Sciatic nerve (tissue), 2 donors: ENCODE results near the gene MRPL37. TPM values are rescaled to one million over a fixed set of nuclear protein-coding genes. Genes with fewer than 3 reads are reported as not detected.
"Not testable (repeated sequence)": the region's sequence is repeated elsewhere in the genome, so short reads cannot be mapped to it uniquely, and the experiment has no call there.

Experiments used
- ATAC-seq: fragments of 200-7000 bp; cut with Tn5 transposase; one replicate; pipeline ENCODE4 v1.9.1; 2020; ENCODE audit warnings: mild to moderate bottlenecking, moderate library complexity
- DNase-seq: peaks from one replicate; pipeline ENCODE4 v3.0.0-alpha.2; 2020; ENCODE audit warnings: low spot score
- intact Hi-C: fragments of 100-400 bp; cut with DNase I; formaldehyde crosslinking; loops from one replicate; pipeline ENCODE4 v1.14.2; 2022
- total RNA-seq: library from RNA; stranded (reverse); fragmentation: NEBNext Ultra II Directional; extraction: Animal tissue kit (Norgen Biotek cat#: 25700); gene quantifications from one replicate; pipeline ENCODE4 v1.2.1, GENCODE V29; 2021
- donor health status: DM: no; HTN: no; CAD: no.
- donor health status: DM: no; HTN: no; CAD: no.

MRPL37 gene
- total RNA-seq, 1 donor from 2014 or later = 31.1 TPM

DNA sequence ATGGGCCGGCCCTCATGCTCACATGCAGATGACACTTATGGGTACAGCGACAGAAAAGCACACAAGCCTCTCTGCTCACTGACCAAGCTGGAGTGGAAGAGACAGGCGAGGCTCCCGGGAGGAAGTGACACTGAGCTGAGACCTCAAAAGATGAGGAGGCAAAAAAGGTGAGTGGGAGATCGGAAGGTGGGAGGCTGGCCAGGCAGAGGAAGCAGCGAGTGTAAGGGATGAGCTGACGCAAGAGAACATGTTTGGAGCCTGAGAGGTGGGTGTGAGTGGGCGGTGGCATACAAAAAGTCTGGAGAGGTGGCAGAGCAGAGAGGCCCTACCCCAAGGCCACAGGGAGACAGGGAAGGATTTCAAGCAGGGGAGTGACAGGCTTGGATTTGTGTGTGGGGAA, 29.0 kb upstream of the MRPL37 start:
- ATAC-seq (no peak), DNase-seq (no peak)
- intact Hi-C loops = no loop called here

DNA sequence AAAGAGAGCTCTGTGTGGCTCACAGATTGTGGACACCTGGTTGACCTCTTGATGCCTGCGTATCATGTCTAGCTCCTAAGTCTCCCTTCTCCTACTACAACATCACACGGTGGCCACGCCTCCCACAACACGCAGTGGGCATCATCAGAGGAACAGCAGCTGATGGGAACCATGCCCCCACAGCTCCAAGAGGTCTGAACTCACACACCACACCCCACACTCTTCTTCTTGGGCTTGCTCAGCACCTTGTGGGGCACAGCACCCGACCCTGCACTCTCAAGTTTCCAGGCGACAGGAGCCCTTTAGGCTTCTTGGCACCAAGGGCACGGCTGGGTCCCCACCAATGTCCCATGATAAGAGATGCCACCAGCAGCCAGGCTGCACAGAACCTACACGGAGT, 28.4 kb upstream of the MRPL37 start:
- intact Hi-C loops = no loop called here
- no peak for DNase-seq
- ATAC-seq = no peak

DNA sequence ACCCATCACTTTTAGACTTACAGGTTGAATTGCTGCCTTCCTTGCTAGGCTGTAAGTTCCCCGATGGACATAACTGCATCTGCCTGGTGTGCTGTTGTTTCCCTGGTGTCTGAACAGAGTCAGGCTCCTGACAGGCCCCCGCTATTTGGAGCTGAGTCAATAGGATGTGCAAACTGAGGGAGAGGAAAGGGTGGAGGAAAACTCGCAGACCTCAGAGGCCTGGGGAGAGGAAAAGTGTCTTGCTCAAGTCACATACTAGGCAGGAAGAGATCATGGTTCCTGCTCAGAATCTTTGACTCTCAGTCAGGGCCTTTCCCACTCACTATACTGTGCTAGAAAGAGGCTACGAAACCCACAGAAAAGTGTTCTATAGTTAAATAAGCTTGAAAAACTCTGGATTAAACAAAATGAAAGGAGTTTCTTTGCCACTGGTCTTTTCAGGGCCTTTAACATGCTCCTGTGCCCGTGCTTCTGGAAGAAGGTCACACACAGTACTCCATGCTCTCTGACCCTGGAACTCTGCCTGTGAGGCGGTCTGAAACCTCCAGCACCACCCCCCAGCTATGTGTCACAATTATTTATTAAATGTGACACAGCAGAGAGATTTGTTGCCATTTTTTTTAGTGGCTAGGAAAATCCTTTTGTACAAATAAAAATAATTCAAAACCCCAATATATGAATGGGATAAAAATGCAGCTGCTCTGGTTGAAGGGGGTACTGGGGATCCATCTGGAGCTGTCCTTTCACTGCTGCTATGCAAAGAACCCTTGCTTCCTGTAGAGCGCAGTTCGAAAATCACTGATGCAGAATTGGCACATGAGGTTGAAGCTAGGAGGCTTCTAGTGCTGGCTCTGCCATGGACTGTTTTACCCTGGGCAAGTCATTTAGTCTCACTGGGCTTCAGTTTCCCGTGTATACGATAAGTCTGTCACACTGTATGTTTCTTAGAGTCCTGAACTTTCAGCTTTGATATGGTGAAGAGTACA, 27.1 kb upstream of the MRPL37 start:
- no peak for ATAC-seq
- no peak for DNase-seq
- intact Hi-C loops = no loop called here

DNA sequence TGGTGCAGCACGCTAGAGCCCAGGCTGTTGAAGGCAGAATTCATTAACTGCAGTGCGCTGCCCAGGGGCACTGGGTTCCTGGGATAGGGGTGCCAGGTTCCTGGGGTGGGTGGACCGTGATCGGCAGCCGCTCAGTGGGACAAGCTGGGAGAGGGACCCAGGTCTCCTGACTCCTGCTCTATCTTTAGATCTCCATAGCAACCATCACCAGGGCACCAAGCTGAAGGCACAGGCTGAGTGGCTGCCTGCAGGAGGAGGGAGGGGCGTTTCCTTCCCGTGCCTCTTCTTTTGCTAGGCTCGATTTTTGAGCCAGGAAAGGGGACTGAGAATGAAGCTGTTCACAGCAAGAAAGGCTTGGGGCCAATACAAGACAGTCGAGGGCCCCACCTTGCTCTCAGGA, 26.3 kb upstream of the MRPL37 start:
- intact Hi-C loops = no loop called here
- DNase-seq = no peak
- ATAC-seq = no peak

DNA sequence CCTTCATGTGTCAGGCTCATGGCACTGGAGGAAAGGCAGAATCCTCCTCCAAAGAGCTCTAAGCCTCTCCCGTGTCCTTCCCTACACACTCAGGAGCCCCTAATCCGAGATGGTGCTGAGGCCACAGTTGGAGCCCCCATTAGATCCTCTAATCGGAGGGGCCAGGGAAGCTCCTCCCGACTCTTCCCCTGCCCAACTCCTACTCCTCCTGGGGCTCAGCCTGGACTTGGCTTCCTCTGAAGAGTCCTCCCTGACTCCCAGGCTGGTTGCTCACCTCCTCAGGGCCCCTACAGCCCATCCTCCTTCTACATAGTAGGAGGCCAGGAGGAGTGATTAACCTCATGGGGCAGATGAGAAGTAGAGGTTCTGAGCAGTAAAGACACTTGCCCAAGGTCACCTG, 25.9 kb upstream of the MRPL37 start:
- intact Hi-C loops = no loop called here
- ATAC-seq (no peak), DNase-seq (no peak)

DNA sequence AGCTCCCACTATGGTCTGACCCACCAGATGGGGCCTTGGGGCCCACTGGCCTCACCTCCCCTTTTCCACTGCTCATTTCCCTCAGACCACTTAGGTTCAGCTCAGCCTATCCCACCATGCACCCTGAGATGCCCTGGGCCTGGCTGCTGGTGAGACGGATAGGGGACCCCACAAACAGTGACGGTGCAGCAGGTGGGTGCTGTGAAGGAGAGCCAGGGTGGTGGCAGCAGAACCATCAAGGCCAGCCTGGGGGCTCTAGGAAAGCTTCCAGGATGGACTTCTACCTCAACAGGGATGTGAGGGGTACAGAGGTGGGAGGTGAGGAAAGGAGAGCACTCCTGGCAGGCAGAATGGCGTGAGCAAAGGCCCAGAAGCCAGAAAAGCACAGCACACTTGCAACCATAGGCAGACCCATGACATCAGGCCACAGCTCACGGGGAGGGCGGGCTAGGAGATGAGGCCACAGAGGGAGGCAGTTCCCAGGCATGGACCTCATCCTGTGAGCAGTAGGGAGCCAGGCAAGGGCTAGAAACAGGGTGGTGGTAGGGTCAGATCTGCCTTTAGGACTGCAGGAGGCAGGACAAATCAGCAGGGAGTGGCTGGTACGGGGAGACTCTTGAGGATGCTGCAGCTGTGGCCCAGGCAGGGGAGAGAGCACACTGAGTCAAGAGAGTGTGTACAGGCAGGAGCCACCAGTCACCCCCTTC, 23.2 kb upstream of the MRPL37 start:
- intact Hi-C loops = no loop called here
- ATAC-seq = no peak
- DNase-seq = no peak

DNA sequence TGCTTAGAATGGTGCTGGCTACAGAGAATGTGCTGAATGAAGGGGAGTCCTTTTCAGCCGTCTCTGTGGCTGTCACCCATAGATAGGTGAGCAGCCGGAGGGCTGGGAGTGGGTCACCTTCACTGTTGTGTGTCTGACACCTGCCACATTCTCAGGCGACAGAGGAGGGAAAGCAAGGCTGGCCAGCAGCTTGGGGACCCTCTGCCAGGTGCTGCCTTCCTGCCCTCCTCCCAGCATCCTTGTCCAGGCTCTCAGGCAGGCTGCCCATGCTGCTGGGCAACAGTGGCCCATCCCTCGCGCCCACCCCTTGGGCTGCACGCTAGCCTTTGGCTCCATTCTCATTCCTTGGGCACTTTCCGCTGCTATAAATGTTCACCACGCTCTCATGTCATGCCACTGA, 22.2 kb upstream of the MRPL37 start:
- ATAC-seq (no peak), DNase-seq (no peak)
- intact Hi-C loops = no loop called here

DNA sequence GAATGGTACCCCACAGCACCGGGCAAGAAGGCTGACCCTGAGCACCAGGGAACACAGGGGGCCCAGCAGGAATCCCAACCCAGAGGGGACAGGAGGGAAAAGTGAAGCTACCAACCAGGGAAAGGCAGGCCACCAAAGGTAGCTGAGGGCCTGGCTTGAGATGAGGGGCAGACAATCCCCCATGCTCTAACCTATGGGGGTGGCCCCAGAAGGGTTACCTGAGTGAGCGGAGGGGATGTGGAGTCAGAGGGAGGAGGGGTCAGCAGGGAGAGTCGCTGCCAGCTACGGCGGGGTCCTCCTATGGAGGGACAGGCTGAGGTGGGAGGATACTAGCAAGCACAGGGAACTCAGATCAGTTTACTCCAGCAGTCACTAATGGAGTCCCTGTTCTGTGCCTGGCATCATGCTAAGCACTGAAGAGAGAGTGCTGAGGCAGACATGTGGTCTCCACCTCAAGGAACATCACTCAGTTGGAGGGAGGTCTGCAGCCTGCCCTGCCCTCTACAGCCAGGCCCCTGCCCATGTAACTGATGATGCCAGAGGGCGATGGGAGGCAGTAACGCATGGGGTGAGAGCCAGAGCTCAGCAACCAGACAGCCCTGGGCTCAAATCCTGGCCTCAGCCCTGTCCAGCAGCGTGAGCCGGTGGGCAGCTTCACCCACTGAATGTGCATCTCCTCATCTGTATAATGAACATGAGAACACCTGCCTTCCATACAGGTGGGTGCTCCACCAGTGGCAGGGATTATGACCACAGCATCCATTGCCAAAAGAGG, 21.5 kb upstream of the MRPL37 start:
- no peak for DNase-seq
- intact Hi-C loops = no loop called here
- no peak for ATAC-seq

DNA sequence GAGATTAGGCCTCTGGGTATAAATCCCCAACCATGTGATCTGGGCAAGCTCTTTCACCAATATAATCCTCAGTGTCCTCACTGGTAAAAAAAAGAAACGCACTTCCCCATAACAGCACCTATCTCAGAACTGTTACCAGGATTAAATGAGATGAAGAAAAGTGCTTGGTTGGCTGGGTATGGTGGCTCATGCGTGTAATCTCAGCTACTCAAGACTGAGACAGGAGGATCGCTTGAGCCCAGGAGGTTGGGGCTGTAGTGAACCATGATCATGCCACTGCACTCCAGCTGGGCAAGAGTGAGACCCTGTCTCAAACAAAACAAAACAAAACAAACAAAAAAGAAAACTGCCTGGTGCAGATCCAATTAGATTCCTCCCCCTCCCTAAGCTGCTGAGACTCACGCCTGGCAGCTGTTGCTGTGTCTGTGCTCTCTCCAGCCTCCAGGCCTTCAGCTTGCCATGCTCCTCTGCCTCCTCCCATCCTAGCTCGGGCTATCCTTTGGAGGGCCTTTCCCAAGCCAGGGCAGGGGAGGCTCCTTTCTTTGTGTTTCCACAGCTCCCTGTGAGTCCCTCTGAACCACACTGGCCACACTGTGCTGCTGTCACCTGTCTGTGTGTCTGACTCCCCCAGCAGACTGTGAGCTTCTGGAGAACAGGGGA, 19.1 kb upstream of the MRPL37 start:
- ATAC-seq (no peak), DNase-seq (no peak)
- intact Hi-C loops = no loop called here

DNA sequence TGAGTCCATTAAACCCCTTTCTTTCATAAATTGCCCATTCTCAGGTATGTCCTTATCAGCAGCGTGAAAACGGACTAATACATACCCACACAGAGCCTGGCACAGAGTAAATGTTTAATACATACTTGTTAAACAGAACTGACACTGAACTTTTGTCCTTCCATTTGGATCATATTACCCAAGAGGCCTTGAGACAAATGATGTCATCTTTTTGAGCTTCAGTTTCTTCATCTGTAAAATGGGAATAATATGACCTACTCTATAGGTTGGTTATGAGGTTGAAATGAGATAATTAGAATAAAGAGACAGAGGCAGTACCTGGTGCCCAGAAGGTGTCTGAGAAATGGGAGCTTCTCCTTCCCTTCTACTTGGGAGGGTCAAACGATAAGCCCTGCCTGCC, 13.9 kb upstream of the MRPL37 start:
- DNase-seq = no peak
- intact Hi-C loops = no loop called here
- ATAC-seq = no peak

DNA sequence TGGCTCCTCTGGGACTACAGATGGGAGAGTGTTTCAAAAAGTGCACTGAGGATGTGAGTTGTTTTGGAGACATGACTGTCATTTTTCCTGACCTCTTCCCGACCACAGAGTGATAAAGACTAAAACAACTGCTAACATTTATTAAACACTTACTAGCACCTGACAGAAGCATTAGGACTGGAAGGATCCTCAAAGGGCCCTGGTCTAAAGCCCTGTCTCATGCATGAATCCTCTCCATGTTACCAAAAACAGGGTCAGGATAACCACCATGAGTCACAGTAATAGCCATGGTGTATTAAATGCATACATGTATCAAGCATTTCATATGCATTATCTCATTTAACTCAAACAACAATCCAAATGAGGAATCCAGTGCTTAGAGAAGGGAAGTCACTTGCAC, 11.7 kb upstream of the MRPL37 start:
- ATAC-seq (no peak), DNase-seq (no peak)
- intact Hi-C loops = no loop called here

DNA sequence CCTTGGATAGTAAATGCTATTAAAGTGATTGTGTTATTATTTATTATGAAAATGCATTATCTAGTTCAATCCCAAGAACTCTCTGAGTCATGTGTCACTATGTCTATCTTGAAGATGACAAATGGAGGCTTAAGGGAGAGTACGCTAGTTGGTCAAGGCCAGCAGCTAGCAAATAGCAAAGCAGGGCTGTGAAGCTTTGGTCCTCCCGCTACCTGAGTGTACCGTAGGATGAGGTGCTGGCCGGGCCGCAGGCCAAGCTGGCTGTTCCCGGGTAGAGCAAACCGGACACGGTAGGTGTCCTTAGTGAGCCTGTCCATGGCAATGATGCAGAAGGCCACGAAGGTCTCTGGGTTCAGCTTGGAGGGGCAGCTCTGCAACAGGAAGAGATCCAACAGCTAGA, 9.4 kb upstream of the MRPL37 start:
- intact Hi-C loops = no loop called here
- DNase-seq (no peak), ATAC-seq (no peak)

DNA sequence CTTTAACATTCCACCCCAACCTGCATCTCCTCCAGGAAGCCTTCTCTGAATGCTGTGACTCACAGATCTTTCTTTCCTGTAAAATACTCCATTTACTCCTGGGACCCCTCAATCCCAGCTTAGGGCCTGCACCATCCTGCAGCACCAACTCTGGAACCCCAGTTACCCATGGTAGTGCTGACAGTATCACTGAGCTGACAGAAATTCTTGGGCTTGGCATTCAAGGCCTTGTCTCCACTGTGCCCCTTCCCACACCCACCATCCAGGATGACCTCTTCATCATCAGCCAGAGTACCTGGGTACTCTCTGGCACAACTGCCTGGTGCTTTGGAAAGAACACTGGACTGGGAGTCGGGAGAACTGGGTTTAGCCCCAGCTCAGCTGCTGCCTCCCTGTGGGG, 8.4 kb upstream of the MRPL37 start:
- intact Hi-C loops = no loop called here
- DNase-seq (no peak), ATAC-seq (no peak)

DNA sequence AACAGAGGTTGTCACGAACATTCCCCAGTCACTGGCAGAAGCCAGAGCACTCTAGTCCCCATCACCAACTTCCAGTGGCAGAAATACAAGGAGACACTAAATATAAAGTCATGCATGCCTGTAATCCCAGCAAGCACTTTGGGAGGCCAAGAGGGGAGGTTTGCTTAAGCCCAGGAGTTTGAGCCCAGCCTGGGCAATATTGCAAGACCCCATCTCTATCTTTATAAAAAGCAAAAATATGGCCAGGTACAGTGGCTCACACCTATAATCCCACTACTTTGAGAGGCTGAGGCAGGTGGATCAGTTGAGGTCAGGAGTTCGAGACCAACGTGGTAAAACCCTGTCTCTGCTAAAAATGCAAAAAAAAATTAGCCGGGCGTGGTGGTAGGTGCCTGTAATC, 6.5 kb upstream of the MRPL37 start:
- intact Hi-C loops = no loop called here
- ATAC-seq (no peak), DNase-seq (no peak)

DNA sequence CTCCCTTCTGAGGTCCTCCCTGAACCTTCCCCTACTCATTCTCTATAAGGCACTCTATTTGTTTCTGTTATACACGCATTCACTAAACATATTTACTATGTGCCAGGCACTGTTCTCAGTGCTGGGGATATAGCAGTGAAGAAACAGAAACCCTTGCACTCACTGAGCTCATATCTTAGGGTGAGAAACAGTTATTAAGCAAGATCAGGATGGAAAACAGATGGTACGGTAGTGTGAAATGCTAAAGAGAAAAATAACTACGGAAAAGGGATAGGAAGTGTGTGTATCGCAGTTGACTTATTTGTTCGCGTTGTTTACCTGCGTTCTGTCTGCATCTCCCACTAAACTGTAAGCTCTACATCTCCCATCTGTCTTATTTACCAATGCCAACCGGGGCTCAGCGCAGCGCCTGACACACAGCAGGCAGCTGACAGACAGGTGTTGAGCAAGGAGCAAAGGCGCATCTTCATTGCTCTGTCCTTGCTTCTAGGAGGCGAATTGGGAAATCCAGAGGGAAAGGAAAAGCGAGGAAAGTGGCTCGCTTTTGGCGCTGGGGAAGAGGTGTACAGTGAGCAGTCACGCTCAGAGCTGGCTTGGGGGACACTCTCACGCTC, 709 bp upstream of the MRPL37 start:
- ATAC-seq (no peak), DNase-seq (no peak)
- intact Hi-C loops = no loop called here

DNA sequence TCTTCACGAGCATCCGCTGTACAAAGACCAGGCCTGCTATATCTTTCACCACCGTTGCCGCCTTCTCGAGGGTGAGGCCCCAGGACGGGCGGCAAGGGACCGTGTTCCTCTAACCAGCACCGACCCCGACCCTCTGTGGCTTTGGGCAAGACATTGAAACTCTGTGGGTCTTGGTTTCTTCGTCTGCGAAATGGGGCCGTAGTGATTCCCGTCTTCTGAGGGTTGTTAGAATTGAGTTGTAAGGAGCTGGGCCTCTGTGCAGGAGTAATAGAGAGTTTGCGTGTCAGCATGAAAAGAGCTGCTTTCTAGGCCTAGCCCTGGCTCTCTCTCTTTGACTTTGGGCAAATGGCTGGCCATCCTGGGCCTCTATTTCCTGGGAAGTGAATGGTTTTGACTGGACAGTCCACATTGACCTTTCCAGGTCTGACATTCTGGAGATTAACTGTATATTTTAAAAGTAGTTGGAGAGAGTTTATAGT, 591 bp downstream of the MRPL37 start:
- ATAC-seq = peak; percentile 20
- intact Hi-C loops = no loop called here
- DNase-seq = no peak

DNA sequence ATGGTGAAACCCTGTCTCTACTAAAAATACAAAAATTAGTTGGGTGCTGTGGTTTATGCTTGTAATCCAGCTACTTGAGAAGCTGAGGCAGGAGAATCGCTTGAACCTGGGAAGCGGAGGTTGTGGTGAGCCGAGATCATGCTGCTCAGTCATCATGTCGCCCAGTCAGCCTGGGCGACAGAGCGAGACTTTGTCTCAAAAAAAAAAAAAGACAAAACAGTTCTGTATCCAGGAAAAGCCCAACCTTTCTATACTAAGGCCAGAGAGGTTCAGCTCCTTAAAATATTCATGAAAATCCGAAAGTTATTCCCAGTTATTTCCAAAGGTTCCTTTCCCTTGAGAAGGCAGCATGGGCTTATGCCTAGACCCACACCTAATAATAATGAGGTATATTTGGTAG, 4.2 kb downstream of the MRPL37 start:
- intact Hi-C loops = no loop called here
- no peak for DNase-seq
- no peak for ATAC-seq

DNA sequence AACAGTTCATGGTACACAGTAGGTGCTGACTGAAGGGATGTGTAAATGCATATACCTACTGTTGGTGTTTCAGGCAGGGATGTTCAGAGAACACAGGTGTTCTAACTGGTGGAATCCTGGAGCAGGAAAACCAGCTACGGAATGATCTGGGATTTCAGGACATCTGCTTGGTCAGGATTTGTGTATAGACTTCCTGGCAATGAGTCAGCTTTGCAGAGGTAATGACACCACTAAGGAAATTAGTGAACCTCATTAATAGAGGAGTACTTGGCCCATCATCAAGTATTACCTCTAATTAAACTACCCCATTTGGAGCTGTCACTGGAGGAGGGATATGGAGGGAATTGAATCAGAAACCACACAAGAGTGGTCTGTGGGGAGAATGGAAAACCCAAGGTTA, 7.3 kb downstream of the MRPL37 start:
- DNase-seq (no peak), ATAC-seq (no peak)
- intact Hi-C loops = no loop called here

DNA sequence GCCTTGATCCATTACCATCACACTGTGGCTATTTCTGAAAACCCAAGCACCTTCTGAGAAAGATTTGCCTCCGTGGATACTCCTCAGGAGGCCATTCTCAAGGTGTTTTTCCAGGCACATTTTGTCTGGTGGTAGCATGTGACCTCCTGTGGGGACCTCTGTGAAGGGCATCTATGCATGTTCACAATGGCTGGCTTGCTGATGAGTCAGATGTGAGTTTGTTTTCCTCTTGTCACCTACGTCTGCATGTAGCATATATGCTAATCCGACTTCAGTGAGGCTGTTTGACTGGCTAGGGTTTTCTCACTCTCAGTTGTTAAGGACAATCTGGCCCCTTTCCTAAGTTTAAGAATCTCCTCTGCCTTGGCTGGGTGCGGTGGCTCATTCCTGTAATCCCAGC, 7.9 kb downstream of the MRPL37 start:
- ATAC-seq, DNase-seq, intact Hi-C loops: not testable (repeated sequence)
